ENCODE data around the gene SPRR1A.

SPRR1A gene

GRCh38 chr1:152964536-152964935 is 19.3 kb upstream of the SPRR1A start:
- H3K27me3 ChIP-seq = peaks cover 24% of the 10 kb centered on the region
- no peaks in the 10 kb centered on the region for H3K4me1 ChIP-seq (ENCODE audit: control insufficient read depth in 1 of 2, insufficient read depth in 1 of 2, low read depth in 1 of 2, low read length in 1 of 2)
- no peaks in the 10 kb centered on the region for H3K36me3 ChIP-seq
- no peaks in the 10 kb centered on the region for H3K9me3 ChIP-seq
- no peak overlapping the region for H3K4me3 ChIP-seq (ENCODE audit: low read depth in 1 of 2, low read length in 1 of 2)
- H3K27ac ChIP-seq = no peak overlapping the region
- no peak for TF ChIP-seq CTCF (IDR thresholded peaks at IDR 0.05)

GRCh38 chr1:152965853-152966252 is 18.0 kb upstream of the SPRR1A start:
- H3K36me3 ChIP-seq = no peaks in the 10 kb centered on the region
- H3K27ac ChIP-seq = no peak overlapping the region
- no peaks in the 10 kb centered on the region for H3K4me1 ChIP-seq (ENCODE audit: control insufficient read depth in 1 of 2, insufficient read depth in 1 of 2, low read depth in 1 of 2, low read length in 1 of 2)
- no peaks in the 10 kb centered on the region for H3K9me3 ChIP-seq
- H3K27me3 ChIP-seq = peaks cover 21% of the 10 kb centered on the region
- TF ChIP-seq CTCF (IDR thresholded peaks at IDR 0.05) = no peak
- H3K4me3 ChIP-seq (ENCODE audit: low read depth in 1 of 2, low read length in 1 of 2) = no peak overlapping the region

- H3K4me3 ChIP-seq (ENCODE audit: low read depth in 1 of 2, low read length in 1 of 2) = no peak overlapping the region
- H3K27ac ChIP-seq = no peak overlapping the region
- H3K9me3 ChIP-seq = no peaks in the 10 kb centered on the region
- H3K4me1 ChIP-seq (ENCODE audit: control insufficient read depth in 1 of 2, insufficient read depth in 1 of 2, low read depth in 1 of 2, low read length in 1 of 2) = no peaks in the 10 kb centered on the region
- no peaks in the 10 kb centered on the region for H3K36me3 ChIP-seq
- TF ChIP-seq CTCF (IDR thresholded peaks at IDR 0.05) = no peak
- peaks cover 21% of the 10 kb centered on the region for H3K27me3 ChIP-seq
These were observed 16.7 kb upstream of the SPRR1A start for GRCh38 chr1:152967201-152967600.

- Histone ChIP-seq H3K4me3 (ENCODE audit: low read depth in 1 of 2, low read length in 1 of 2) (no peak overlapping the region), H3K4me1 (ENCODE audit: control insufficient read depth in 1 of 2, insufficient read depth in 1 of 2, low read depth in 1 of 2, low read length in 1 of 2) (no peaks in the 10 kb centered on the region), H3K36me3 (no peaks in the 10 kb centered on the region), H3K27ac (no peak overlapping the region), H3K27me3 (peaks cover 21% of the 10 kb centered on the region), H3K9me3 (no peaks in the 10 kb centered on the region)
- TF ChIP-seq CTCF (IDR thresholded peaks at IDR 0.05) = no peak
These were observed 15.6 kb upstream of the SPRR1A start for GRCh38 chr1:152968248-152968647.

GRCh38 chr1:152969036-152969435 is 14.8 kb upstream of the SPRR1A start:
- no peak for TF ChIP-seq CTCF (IDR thresholded peaks at IDR 0.05)
- Histone ChIP-seq H3K4me1 (ENCODE audit: control insufficient read depth in 1 of 2, insufficient read depth in 1 of 2, low read depth in 1 of 2, low read length in 1 of 2) (no peaks in the 10 kb centered on the region), H3K36me3 (no peaks in the 10 kb centered on the region), H3K4me3 (ENCODE audit: low read depth in 1 of 2, low read length in 1 of 2) (no peak overlapping the region), H3K27me3 (peaks cover 21% of the 10 kb centered on the region), H3K27ac (no peak overlapping the region), H3K9me3 (no peaks in the 10 kb centered on the region)

GRCh38 chr1:152970495-152970894 is 13.4 kb upstream of the SPRR1A start, which contains the start of gene SPRR4:
Gene SPRR4 (plus strand): TSS chr1:152970648. CDS start chr1:152971891, 1,243 bp downstream.
- peaks cover 23% of the 10 kb centered on the region for H3K27me3 ChIP-seq
- no peak within 1 kb of the TSS for H3K4me3 ChIP-seq (ENCODE audit: low read depth in 1 of 2, low read length in 1 of 2)
- no peaks in the 10 kb centered on the region for H3K36me3 ChIP-seq
- no peak within 1 kb of the TSS for H3K27ac ChIP-seq
- no peaks in the 10 kb centered on the region for H3K4me1 ChIP-seq (ENCODE audit: control insufficient read depth in 1 of 2, insufficient read depth in 1 of 2, low read depth in 1 of 2, low read length in 1 of 2)
- TF ChIP-seq CTCF (IDR thresholded peaks at IDR 0.05) = no peak
- H3K9me3 ChIP-seq = no peaks in the 10 kb centered on the region
